ENCODE results near the gene CPSF4. TPM values are rescaled to one million over a fixed set of nuclear protein-coding genes. Genes with fewer than 3 reads are reported as not detected.

CPSF4 gene
- total RNA-seq, 1 donor from 2014 or later = 26.9 TPM

- no peak for TF ChIP-seq CTCF (IDR thresholded peaks at IDR 0.05)
- peak; percentile 21 for ATAC-seq
- H3K36me3 ChIP-seq = peaks cover 69% of the 10 kb centered on the region
Measured at GRCh38 chr7:99459087-99459486, 20.3 kb downstream of the CPSF4 start.

GRCh38 chr7:99460651-99461050, 21.9 kb downstream of the CPSF4 start:
- H3K36me3 ChIP-seq = peaks cover 55% of the 10 kb centered on the region
- TF ChIP-seq CTCF (IDR thresholded peaks at IDR 0.05) = no peak
- H3K4me1 ChIP-seq = peaks cover 19% of the 10 kb centered on the region
- no peak for DNase-seq
- intact Hi-C loops (cut with DNase I) = no loop called here
- no peaks in the 10 kb centered on the region for H3K27me3 ChIP-seq
- H3K4me3 ChIP-seq = no peak overlapping the region
- no peaks in the 10 kb centered on the region for H3K9me3 ChIP-seq
- no peak overlapping the region for H3K27ac ChIP-seq
- ATAC-seq = no peak

More at GRCh38 chr7:99459087-99459486, 20.3 kb downstream of the CPSF4 start:
- H3K27ac ChIP-seq = no peak overlapping the region
- DNase-seq = no peak
- no peaks in the 10 kb centered on the region for H3K9me3 ChIP-seq
- H3K27me3 ChIP-seq = no peaks in the 10 kb centered on the region
- peaks cover 5% of the 10 kb centered on the region for H3K4me1 ChIP-seq
- intact Hi-C loops (cut with DNase I) = no loop called here
- no peak overlapping the region for H3K4me3 ChIP-seq

- H3K9me3 ChIP-seq = no peaks in the 10 kb centered on the region
- DNase-seq (no peak), ATAC-seq (no peak)
- H3K4me3 ChIP-seq = no peak overlapping the region
- H3K36me3 ChIP-seq = peaks cover 52% of the 10 kb centered on the region
- no peak overlapping the region for H3K27ac ChIP-seq
- H3K4me1 ChIP-seq = peaks cover 19% of the 10 kb centered on the region
- no peaks in the 10 kb centered on the region for H3K27me3 ChIP-seq
- no peak for TF ChIP-seq CTCF (IDR thresholded peaks at IDR 0.05)
- intact Hi-C loops (cut with DNase I) = no loop called here
Measured at GRCh38 chr7:99461221-99461620, 22.5 kb downstream of the CPSF4 start.

GRCh38 chr7:99465421-99465768, 26.7 kb downstream of the CPSF4 start:
- H3K27ac ChIP-seq = peak overlapping the region; percentile 95
- DNase-seq = no peak
- H3K9me3 ChIP-seq = no peaks in the 10 kb centered on the region
- peaks cover 10% of the 10 kb centered on the region for H3K36me3 ChIP-seq
- peaks cover 22% of the 10 kb centered on the region for H3K4me1 ChIP-seq
- no peak for ATAC-seq
- peak overlapping the region; percentile 97 for H3K4me3 ChIP-seq
- no peak for TF ChIP-seq CTCF (IDR thresholded peaks at IDR 0.05)
- intact Hi-C loops (cut with DNase I) = no loop called here
- H3K27me3 ChIP-seq = no peaks in the 10 kb centered on the region

GRCh38 chr7:99468336-99468918, 29.7 kb downstream of the CPSF4 start:
- TF ChIP-seq CTCF (IDR thresholded peaks at IDR 0.05) = no peak
- DNase-seq = no peak
- H3K4me3 ChIP-seq = no peak overlapping the region
- H3K27ac ChIP-seq = no peak overlapping the region
- no peaks in the 10 kb centered on the region for H3K9me3 ChIP-seq
- H3K4me1 ChIP-seq = peaks cover 32% of the 10 kb centered on the region
- intact Hi-C loops (cut with DNase I) = no loop called here
- H3K27me3 ChIP-seq = no peaks in the 10 kb centered on the region
- H3K36me3 ChIP-seq = peaks cover 3% of the 10 kb centered on the region
- ATAC-seq = no peak

Measured in upper lobe of right lung (tissue), 1 donor.